ENCODE data around the gene SNX30.

GRCh38 chr9:112726428-112726827, 24.1 kb upstream of the SNX30 start:
- TF ChIP-seq CTCF (IDR thresholded peaks at IDR 0.05) (no peak), EZH2 (IDR thresholded peaks at IDR 0.05; ENCODE audit: borderline replicate concordance, insufficient read depth, low read depth, low read length, poor library complexity, severe bottlenecking) (no peak)

Data from B cell (primary cell).